K562 (cell line): ENCODE data around the gene HACL1. TPM values are rescaled to one million over a fixed set of nuclear protein-coding genes. Genes with fewer than 3 reads are reported as not detected.

Experiments
- ATAC-seq: fragments of 200-7000 bp; cut with Tn5 transposase; 3 replicates; pipeline ENCODE4 v1.9.1; 2020; ENCODE audit warnings: moderate library complexity
- BruUV-seq: library from RNA; stranded (reverse); fragments of 400-500 nt; replicated peaks from 2 replicates; lab custom pipeline; 2021; lab: Mats Ljungman, UMichigan
- CTCF ChIA-PET: fragments of 300-600 bp; formaldehyde crosslinking; extraction: SDS; loops from one replicate; lab custom pipeline; 2021; ENCODE audit warnings: low intra/inter-chr PET ratio; lab: Yijun Ruan, JAX
- POLR2A ChIA-PET: fragments of 300-600, 350-650 bp; sonication (Branson Sonifier 250); formaldehyde crosslinking; extraction: SDS; loops from one replicate; lab custom pipeline; 2021; ENCODE audit warnings: antibody characterized with exemption, inconsistent platforms; lab: Yijun Ruan, JAX
- DNase-seq, 4 experiments: peaks; one replicate each; pipeline versions ENCODE4 v3.0.0 to v3.0.0-alpha.2; 2011 to 2018; ENCODE audit warnings: low spot score in 3 of 4, mixed read lengths in 3 of 4; ENCODE audit errors: extremely low read depth in 1 of 4
- FAIRE-seq: peaks from 2 replicates; lab custom pipeline; 2011; peaks lifted over from hg19 to GRCh38; lab: Jason Lieb, UNC
- H2AFZ ChIP-seq: 2 replicates; pipeline ENCODE4 v1.6.0; 2011; ENCODE audit warnings: low read depth, low read length, control low read depth, inconsistent platforms
- H3K27ac ChIP-seq: fragments of 200-600 bp; 3 replicates; pipeline ENCODE4 v1.8.0; 2011; ENCODE audit warnings: low read depth, mild to moderate bottlenecking, control low read depth, inconsistent platforms, low read length, moderate library complexity, mixed read lengths; ENCODE audit errors: extremely low read depth
- H3K27me3 ChIP-seq, 2 experiments: fragments of 300-600 bp in 1 of 2; 2 replicates in 1 of 2; 3 replicates in 1 of 2; pipeline versions ENCODE4 v1.6.0 to v1.8.0; 2011; ENCODE audit warnings: inconsistent platforms in 2 of 2, low read length in 2 of 2, mild to moderate bottlenecking in 1 of 2, mixed read lengths in 1 of 2, moderate library complexity in 1 of 2; ENCODE audit not compliant: control insufficient read depth in 2 of 2, insufficient read depth in 2 of 2
- H3K36me3 ChIP-seq: fragments of 300-600 bp; 3 replicates; pipeline ENCODE4 v1.8.0; 2011; ENCODE audit warnings: mild to moderate bottlenecking, low read length, inconsistent platforms; ENCODE audit not compliant: control insufficient read depth, insufficient read depth
- H3K4me1 ChIP-seq, 2 experiments: fragments of 200-600 bp in 1 of 2; replicated peaks in 1 of 2; 2 replicates in 1 of 2; 3 replicates in 1 of 2; pipeline versions ENCODE4 v1.5.1 to v1.8.0; 2011; ENCODE audit warnings: inconsistent platforms in 2 of 2, low read length in 2 of 2, mild to moderate bottlenecking in 1 of 2, mixed read lengths in 1 of 2, moderate library complexity in 1 of 2; ENCODE audit not compliant: control insufficient read depth in 2 of 2, insufficient read depth in 2 of 2
- H3K4me2 ChIP-seq: 2 replicates; pipeline ENCODE4 v1.6.1; 2011; ENCODE audit warnings: low read length, control low read depth, inconsistent platforms, mixed read lengths; ENCODE audit not compliant: insufficient read depth
- H3K4me3 ChIP-seq: fragments of 200-600 bp; sonication (generic), shearing (Covaris generic); 2 replicates; pipeline ENCODE4 v1.5.1; 2016; ENCODE audit warnings: control low read depth, inconsistent platforms
- H3K79me2 ChIP-seq: fragments of 200-600 bp; 3 replicates; pipeline ENCODE4 v1.8.0; 2011; ENCODE audit warnings: low read length, inconsistent platforms; ENCODE audit not compliant: control insufficient read depth, insufficient read depth
- H3K9ac ChIP-seq, 2 experiments: 2 replicates each; pipeline versions ENCODE4 v1.6.0 to v1.6.1; 2011; ENCODE audit warnings: low read depth in 2 of 2, low read length in 2 of 2, control low read depth in 1 of 2, inconsistent platforms in 1 of 2, mild to moderate bottlenecking in 1 of 2, mixed read lengths in 1 of 2; ENCODE audit not compliant: insufficient read depth in 1 of 2
- H3K9me1 ChIP-seq: one replicate; pipeline ENCODE4 v1.6.0; 2011; ENCODE audit warnings: inconsistent platforms, mild to moderate bottlenecking, low read length, moderate library complexity; ENCODE audit not compliant: control insufficient read depth, insufficient read depth
- H3K9me3 ChIP-seq: replicated peaks from 2 replicates; pipeline ENCODE4 v1.5.1; 2011; ENCODE audit warnings: low read depth, low read length, inconsistent platforms; ENCODE audit not compliant: control insufficient read depth, insufficient read depth
- H4K20me1 ChIP-seq: replicated peaks from 2 replicates; pipeline ENCODE4 v1.6.1; 2011; ENCODE audit warnings: low read length, inconsistent platforms, mixed read lengths; ENCODE audit not compliant: control insufficient read depth, insufficient read depth
- GABPB2 ChIP-seq: fragments of 250-450 bp; sonication (Bioruptor Pico); conservative IDR thresholded peaks from 2 replicates; pipeline ENCODE4 v1.5.1; 2021; ENCODE audit warnings: mild to moderate bottlenecking
- POLR3G ChIP-seq: IDR thresholded peaks from 2 replicates; pipeline ENCODE4 v1.6.1; 2011; ENCODE audit not compliant: insufficient read length, insufficient replicate concordance; ENCODE audit errors: extremely low read depth
- ZNF282 ChIP-seq: sonication (generic); formaldehyde crosslinking; IDR thresholded peaks from 2 replicates; pipeline ENCODE4 v1.8.1; 2023; ENCODE audit warnings: missing genetic modification reagents
- WGBS: fragments of 100-300 bp; shearing (Covaris generic); methylation state at CpG from one replicate; pipeline ENCODE4 v1.1.6; 2016; ENCODE audit warnings: low coverage, mixed read lengths; ENCODE audit not compliant: insufficient coverage; ENCODE audit errors: missing lambda C conversion rate; 5-methylcytosine and 5-hydroxymethylcytosine counted together
- in situ Hi-C: fragments of 300-500 bp; cut with MboI; formaldehyde crosslinking; loops from 4 replicates; pipeline ENCODE4 v1.15.0; 2018; ENCODE audit warnings: inconsistent platforms, mixed read lengths
- intact Hi-C: fragments of 100-400 bp; cut with micrococcal nuclease; formaldehyde crosslinking; loops from 2 replicates; pipeline ENCODE4 v1.14.2; 2022
- polyA plus RNA-seq, 8 experiments: library from polyadenylated mRNA; depleted of rRNA in 4 of 8; stranded (reverse) in 5 of 8; unstranded in 3 of 8; fragments of >200 nt; fragmentation: Nextera tagmentation in 2 of 8; fragmentation: Illumina TruSeq in 1 of 8; extraction: Ambion mirVana in 2 of 8; extraction: Trizol in 1 of 8; gene quantifications; 2 replicates each; pipeline versions ENCODE4 v1.2.1 to v1.2.3, GENCODE V29; 2011 to 2014; ENCODE audit warnings: inconsistent platforms in 1 of 8, missing spikeins in 1 of 8
- total RNA-seq, 7 experiments: library from RNA; depleted of rRNA in 6 of 7; stranded (reverse); fragments of >200 nt in 6 of 7; fragmentation: Illumina TruSeq in 2 of 7; extraction: Trizol in 2 of 7; gene quantifications; 2 replicates each; pipeline versions ENCODE4 v1.2.1 to v1.2.3, GENCODE V29; 2011 to 2021; ENCODE audit warnings: low replicate concordance in 1 of 7
- TF ChIP-seq, protein P1 (sequence below): fragments of 450-650 bp; IDR thresholded peaks from 2 replicates; pipeline ENCODE4 v1.6.1; 2017; ENCODE audit warnings: antibody characterized with exemption, mild to moderate bottlenecking
- TF ChIP-seq, protein P2 (sequence below): fragments of 450-650 bp; IDR thresholded peaks from 2 replicates; pipeline ENCODE4 v1.6.1; 2018; ENCODE audit not compliant: partially characterized antibody

HACL1 gene
- total and polyA plus RNA-seq, 9 of the 15 experiments (the other 6 are each of a cell fraction or from before 2014, with no cell fraction given), result 18.9 to 61.5 (median 30.5) TPM

DNA sequence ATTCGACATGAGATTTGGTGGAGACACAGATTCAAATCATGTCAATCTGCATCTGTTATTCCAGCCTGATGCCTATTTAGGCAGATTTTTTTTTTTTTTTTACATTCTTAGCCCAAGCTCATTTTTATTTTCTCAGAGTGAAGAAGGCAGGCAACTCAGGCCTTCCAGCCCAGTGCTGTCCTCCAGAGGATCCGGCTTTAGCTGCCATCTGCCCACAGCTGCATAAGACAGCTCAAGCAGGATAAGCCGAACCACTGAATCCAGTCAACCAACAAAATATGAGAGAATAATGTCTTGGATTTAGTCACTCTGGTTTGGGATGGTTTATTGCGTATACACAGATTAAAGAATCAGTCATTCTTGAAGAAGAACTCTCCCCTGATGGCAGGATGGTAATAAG, 60.0 kb downstream of the HACL1 start:
- 7% methylated on average over 4 of the region's 4 CpGs for WGBS
- H4K20me1 ChIP-seq, result no peaks in the 10 kb centered on the region
- CTCF ChIA-PET, result no interaction called here

More for the DNA sequence above, 60.0 kb downstream of the HACL1 start:
- H3K9me3 ChIP-seq, result no peaks in the 10 kb centered on the region
- H3K9ac ChIP-seq, result no peak overlapping the region
- TF ChIP-seq, protein P1, sequence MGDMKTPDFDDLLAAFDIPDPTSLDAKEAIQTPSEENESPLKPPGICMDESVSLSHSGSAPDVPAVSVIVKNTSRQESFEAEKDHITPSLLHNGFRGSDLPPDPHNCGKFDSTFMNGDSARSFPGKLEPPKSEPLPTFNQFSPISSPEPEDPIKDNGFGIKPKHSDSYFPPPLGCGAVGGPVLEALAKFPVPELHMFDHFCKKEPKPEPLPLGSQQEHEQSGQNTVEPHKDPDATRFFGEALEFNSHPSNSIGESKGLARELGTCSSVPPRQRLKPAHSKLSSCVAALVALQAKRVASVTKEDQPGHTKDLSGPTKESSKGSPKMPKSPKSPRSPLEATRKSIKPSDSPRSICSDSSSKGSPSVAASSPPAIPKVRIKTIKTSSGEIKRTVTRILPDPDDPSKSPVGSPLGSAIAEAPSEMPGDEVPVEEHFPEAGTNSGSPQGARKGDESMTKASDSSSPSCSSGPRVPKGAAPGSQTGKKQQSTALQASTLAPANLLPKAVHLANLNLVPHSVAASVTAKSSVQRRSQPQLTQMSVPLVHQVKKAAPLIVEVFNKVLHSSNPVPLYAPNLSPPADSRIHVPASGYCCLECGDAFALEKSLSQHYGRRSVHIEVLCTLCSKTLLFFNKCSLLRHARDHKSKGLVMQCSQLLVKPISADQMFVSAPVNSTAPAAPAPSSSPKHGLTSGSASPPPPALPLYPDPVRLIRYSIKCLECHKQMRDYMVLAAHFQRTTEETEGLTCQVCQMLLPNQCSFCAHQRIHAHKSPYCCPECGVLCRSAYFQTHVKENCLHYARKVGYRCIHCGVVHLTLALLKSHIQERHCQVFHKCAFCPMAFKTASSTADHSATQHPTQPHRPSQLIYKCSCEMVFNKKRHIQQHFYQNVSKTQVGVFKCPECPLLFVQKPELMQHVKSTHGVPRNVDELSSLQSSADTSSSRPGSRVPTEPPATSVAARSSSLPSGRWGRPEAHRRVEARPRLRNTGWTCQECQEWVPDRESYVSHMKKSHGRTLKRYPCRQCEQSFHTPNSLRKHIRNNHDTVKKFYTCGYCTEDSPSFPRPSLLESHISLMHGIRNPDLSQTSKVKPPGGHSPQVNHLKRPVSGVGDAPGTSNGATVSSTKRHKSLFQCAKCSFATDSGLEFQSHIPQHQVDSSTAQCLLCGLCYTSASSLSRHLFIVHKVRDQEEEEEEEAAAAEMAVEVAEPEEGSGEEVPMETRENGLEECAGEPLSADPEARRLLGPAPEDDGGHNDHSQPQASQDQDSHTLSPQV, result no peak
- TF ChIP-seq GABPB2 (CRISPR knock-in tag) (no peak), POLR3G (no peak), ZNF282 (CRISPR knock-in tag) (no peak)
- TF ChIP-seq, protein P2, sequence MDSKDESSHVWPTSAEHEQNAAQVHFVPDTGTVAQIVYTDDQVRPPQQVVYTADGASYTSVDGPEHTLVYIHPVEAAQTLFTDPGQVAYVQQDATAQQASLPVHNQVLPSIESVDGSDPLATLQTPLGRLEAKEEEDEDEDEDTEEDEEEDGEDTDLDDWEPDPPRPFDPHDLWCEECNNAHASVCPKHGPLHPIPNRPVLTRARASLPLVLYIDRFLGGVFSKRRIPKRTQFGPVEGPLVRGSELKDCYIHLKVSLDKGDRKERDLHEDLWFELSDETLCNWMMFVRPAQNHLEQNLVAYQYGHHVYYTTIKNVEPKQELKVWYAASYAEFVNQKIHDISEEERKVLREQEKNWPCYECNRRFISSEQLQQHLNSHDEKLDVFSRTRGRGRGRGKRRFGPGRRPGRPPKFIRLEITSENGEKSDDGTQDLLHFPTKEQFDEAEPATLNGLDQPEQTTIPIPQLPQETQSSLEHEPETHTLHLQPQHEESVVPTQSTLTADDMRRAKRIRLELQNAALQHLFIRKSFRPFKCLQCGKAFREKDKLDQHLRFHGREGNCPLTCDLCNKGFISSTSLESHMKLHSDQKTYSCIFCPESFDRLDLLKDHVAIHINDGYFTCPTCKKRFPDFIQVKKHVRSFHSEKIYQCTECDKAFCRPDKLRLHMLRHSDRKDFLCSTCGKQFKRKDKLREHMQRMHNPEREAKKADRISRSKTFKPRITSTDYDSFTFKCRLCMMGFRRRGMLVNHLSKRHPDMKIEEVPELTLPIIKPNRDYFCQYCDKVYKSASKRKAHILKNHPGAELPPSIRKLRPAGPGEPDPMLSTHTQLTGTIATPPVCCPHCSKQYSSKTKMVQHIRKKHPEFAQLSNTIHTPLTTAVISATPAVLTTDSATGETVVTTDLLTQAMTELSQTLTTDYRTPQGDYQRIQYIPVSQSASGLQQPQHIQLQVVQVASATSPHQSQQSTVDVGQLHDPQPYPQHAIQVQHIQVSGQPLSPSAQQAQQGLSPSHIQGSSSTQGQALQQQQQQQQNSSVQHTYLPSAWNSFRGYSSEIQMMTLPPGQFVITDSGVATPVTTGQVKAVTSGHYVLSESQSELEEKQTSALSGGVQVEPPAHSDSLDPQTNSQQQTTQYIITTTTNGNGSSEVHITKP, result no peak
- intact Hi-C loops (no loop called here), in situ Hi-C loops (no loop called here)
- no peak for DNase-seq
- POLR2A ChIA-PET, result interaction anchor here (0.7 to 1.8 kb wide), 3 partner anchors 10 to 534 kb away, joined by 3 to 6 read pairs (median 3); no protein-coding TSS in a partner anchor
- H3K9me1 ChIP-seq, result no peaks in the 10 kb centered on the region
- peaks cover 26 to 29% of the 10 kb centered on the region in 2 experiments; a peak in 3 of 5 replicates for H3K27me3 ChIP-seq
- no peaks in the 10 kb centered on the region for H3K4me1 ChIP-seq
- no peak overlapping the region for H2AFZ ChIP-seq
- no peak overlapping the region for H3K27ac ChIP-seq
- ATAC-seq, result no peak
- no peak overlapping the region for H3K4me2 ChIP-seq
- no peaks in the 10 kb centered on the region for H3K36me3 ChIP-seq
- no peak overlapping the region for H3K4me3 ChIP-seq
- H3K79me2 ChIP-seq, result no peaks in the 10 kb centered on the region
- no TSS peak for BruUV-seq
- FAIRE-seq, result no peak
